CD14-positive monocyte (primary cell): ENCODE measurements around the gene ADAMTS4. TPM values are rescaled to one million over a fixed set of nuclear protein-coding genes. Genes with fewer than 3 reads are reported as not detected.

Experiments
- DNase-seq, 3 donors: peaks; one replicate each; pipeline ENCODE4 v3.0.0-alpha.2; 2011 to 2022
- H2AFZ ChIP-seq: 2 replicates; pipeline ENCODE4 v1.6.0; 2012; ENCODE audit warnings: mild to moderate bottlenecking, low read depth, low read length, inconsistent platforms; ENCODE audit not compliant: insufficient read depth, poor library complexity, severe bottlenecking
- H3K27ac ChIP-seq, 2 donors: 1 replicate in 1 of 2; 2 replicates in 1 of 2; pipeline ENCODE4 v1.5.1; 2012 to 2013; ENCODE audit warnings: low read length in 2 of 2, control low read depth in 1 of 2, inconsistent platforms in 1 of 2, low read depth in 1 of 2, mild to moderate bottlenecking in 1 of 2
- H3K27me3 ChIP-seq, 2 donors: one replicate each; pipeline versions ENCODE4 v1.6.0 to v1.6.1; 2011 to 2013; ENCODE audit warnings: low read length in 2 of 2; ENCODE audit not compliant: control insufficient read depth in 2 of 2, insufficient read depth in 2 of 2
- H3K36me3 ChIP-seq, 2 donors: replicated peaks in 1 of 2; 1 replicate in 1 of 2; 2 replicates in 1 of 2; pipeline versions ENCODE4 v1.5.1 to v1.6.1; 2012 to 2013; ENCODE audit warnings: low read length in 2 of 2, control low read depth in 1 of 2, inconsistent platforms in 1 of 2, mild to moderate bottlenecking in 1 of 2; ENCODE audit not compliant: insufficient read depth in 2 of 2, control insufficient read depth in 1 of 2
- H3K4me1 ChIP-seq, 2 donors: 1 replicate in 1 of 2; 2 replicates in 1 of 2; pipeline versions ENCODE4 v1.5.1 to v1.6.1; 2012 to 2013; ENCODE audit warnings: low read length in 2 of 2, control low read depth in 1 of 2, inconsistent platforms in 1 of 2, mild to moderate bottlenecking in 1 of 2, moderate library complexity in 1 of 2; ENCODE audit not compliant: insufficient read depth in 2 of 2, control insufficient read depth in 1 of 2
- H3K4me2 ChIP-seq: replicated peaks from 2 replicates; pipeline ENCODE3; 2012; ENCODE audit warnings: low read length, moderate library complexity, mild to moderate bottlenecking; ENCODE audit not compliant: poor library complexity, severe bottlenecking; ENCODE audit errors: extremely low read depth
- H3K4me3 ChIP-seq, 3 experiments: fragments of 200-600 bp in 1 of 3; sonication (generic) in 1 of 3; replicated peaks in 1 of 3; 1 replicate in 2 of 3; 2 replicates in 1 of 3; pipeline ENCODE4 v1.5.1; 2011 to 2013; ENCODE audit warnings: low read length in 3 of 3, mild to moderate bottlenecking in 3 of 3, control low read depth in 2 of 3, low read depth in 2 of 3, inconsistent platforms in 1 of 3, moderate library complexity in 1 of 3
- H3K79me2 ChIP-seq: 2 replicates; pipeline ENCODE4 v1.6.0; 2012; ENCODE audit warnings: mild to moderate bottlenecking, control low read depth, inconsistent platforms, low read length, moderate library complexity; ENCODE audit not compliant: insufficient read depth
- H3K9ac ChIP-seq: 2 replicates; pipeline ENCODE4 v1.6.0; 2017; ENCODE audit warnings: low read length, mild to moderate bottlenecking; ENCODE audit not compliant: insufficient read depth, poor library complexity, severe bottlenecking
- H3K9me3 ChIP-seq, 2 donors: replicated peaks in 1 of 2; 1 replicate in 1 of 2; 2 replicates in 1 of 2; pipeline versions ENCODE4 v1.5.1 to v1.6.1; 2012 to 2013; ENCODE audit warnings: low read length in 2 of 2, control low read depth in 1 of 2; ENCODE audit not compliant: control insufficient read depth in 1 of 2, insufficient read depth in 1 of 2
- H4K20me1 ChIP-seq: 2 replicates; pipeline ENCODE4 v1.6.0; 2012; ENCODE audit warnings: mild to moderate bottlenecking, low read length, control low read depth, moderate library complexity; ENCODE audit not compliant: insufficient read depth
- H3K27ac Mint-ChIP-seq, 7 donors: one replicate each; pipeline ENCODE4 v1.8.0; 2020; ENCODE audit warnings: mild to moderate bottlenecking in 7 of 7, mixed read lengths in 7 of 7, moderate library complexity in 6 of 7, inconsistent platforms in 2 of 7
- H3K27me3 Mint-ChIP-seq, 3 donors: one replicate each; pipeline ENCODE4 v1.8.0; 2021 to 2022; ENCODE audit warnings: low read depth in 3 of 3, mild to moderate bottlenecking in 3 of 3, mixed read lengths in 3 of 3, moderate library complexity in 3 of 3, inconsistent platforms in 1 of 3
- H3K36me3 Mint-ChIP-seq, 2 donors: one replicate each; pipeline ENCODE4 v1.8.0; 2020; ENCODE audit warnings: mixed read lengths in 2 of 2, inconsistent platforms in 1 of 2, mild to moderate bottlenecking in 1 of 2
- H3K4me1 Mint-ChIP-seq: one replicate; pipeline ENCODE4 v1.8.0; 2020; ENCODE audit warnings: mild to moderate bottlenecking, mixed read lengths
- H3K4me3 Mint-ChIP-seq, 2 donors: one replicate each; pipeline ENCODE4 v1.8.0; 2020; ENCODE audit warnings: mild to moderate bottlenecking in 2 of 2, mixed read lengths in 2 of 2, moderate library complexity in 1 of 2
- H3K9me3 Mint-ChIP-seq, 7 donors: one replicate each; pipeline ENCODE4 v1.8.0; 2020 to 2022; ENCODE audit warnings: mixed read lengths in 7 of 7, mild to moderate bottlenecking in 6 of 7, moderate library complexity in 6 of 7, inconsistent platforms in 2 of 7
- CTCF ChIP-seq: fragments of 200-600 bp; IDR thresholded peaks from one replicate; pipeline ENCODE4 v1.8.0; 2022; ENCODE audit warnings: antibody characterized with exemption, mild to moderate bottlenecking
- WGBS: methylation state at CpG from one replicate; pipeline ENCODE4 v1.1.5; 2013; ENCODE audit warnings: missing lambda C conversion rate; ENCODE audit not compliant: insufficient coverage; 5-methylcytosine and 5-hydroxymethylcytosine counted together
- intact Hi-C, 2 donors: fragments of 100-400 bp; cut with micrococcal nuclease; formaldehyde crosslinking; loops; one replicate each; pipeline versions ENCODE4 v1.15.0 to v1.15.1; 2023
- polyA plus RNA-seq, 3 donors: library from polyadenylated mRNA; depleted of rRNA in 1 of 3; unstranded in 2 of 3; stranded (reverse) in 1 of 3; fragments of 300-500 nt in 2 of 3; fragments of >200 nt in 1 of 3; fragmentation: Illumina TruSeq in 2 of 3; gene quantifications; 1 replicate in 2 of 3; 2 replicates in 1 of 3; pipeline ENCODE4 v1.2.3, GENCODE V29; 2012 to 2021

Gene ADAMTS4
- polyA plus RNA-seq, 3 donors: 0.01 to 0.04 TPM; not detected in 1

- Histone ChIP-seq H3K4me1 (peaks cover 14 to 17% of the 10 kb centered on the region in 2 donors), H4K20me1 (no peaks in the 10 kb centered on the region), H3K4me3 (no peak overlapping the region), H3K9ac (no peak overlapping the region), H2AFZ (no peak overlapping the region), H3K27ac (no peak overlapping the region), H3K9me3 (no peaks in the 10 kb centered on the region), H3K4me2 (no peak overlapping the region), H3K27me3 (no peaks in the 10 kb centered on the region), H3K36me3 (peaks cover 55 to 72% of the 10 kb centered on the region in 2 donors), H3K79me2 (peaks cover 19% of the 10 kb centered on the region)
- TF ChIP-seq CTCF: no peak
- Mint-ChIP-seq H3K36me3 (peaks cover 65 to 80% of the 10 kb centered on the region in 2 donors), H3K9me3 (no peaks in the 10 kb centered on the region), H3K27me3 (no peaks in the 10 kb centered on the region), H3K4me1 (peaks cover 22% of the 10 kb centered on the region), H3K4me3 (no peak overlapping the region), H3K27ac (peak overlapping the region in 1 of 7 donors; percentile 17)
- intact Hi-C loops: no loop called here
- DNase-seq: no peak
- no CpG with 5 or more reads among the region's 1 CpG for WGBS
Observed at GRCh38 chr1:161172349-161172748, 26.5 kb downstream of the ADAMTS4 start.

DNA sequence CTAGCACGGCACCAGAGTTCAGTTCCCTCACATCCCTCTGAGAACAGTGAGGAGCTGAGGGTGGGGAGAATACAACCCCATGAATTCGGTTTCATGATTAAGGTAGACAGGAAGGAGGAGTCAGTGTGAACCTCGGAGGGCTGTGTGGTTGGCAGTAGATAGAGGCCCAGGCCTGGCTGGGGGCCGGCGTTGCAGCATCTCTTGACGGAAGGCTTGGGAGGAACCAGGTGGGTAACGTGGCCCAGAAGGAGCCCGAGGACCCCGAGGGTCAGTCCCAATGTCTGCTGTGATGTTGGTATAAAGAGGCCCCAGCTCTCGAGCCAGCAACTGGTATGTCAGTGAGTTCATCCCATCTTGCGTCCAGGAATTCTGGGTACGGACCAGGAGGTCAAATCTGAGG lies 27.2 kb downstream of the ADAMTS4 start:
- Histone ChIP-seq H3K9me3 (no peaks in the 10 kb centered on the region), H3K4me1 (peaks cover 18 to 20% of the 10 kb centered on the region in 2 donors), H3K36me3 (peaks cover 55 to 72% of the 10 kb centered on the region in 2 donors), H3K9ac (no peak overlapping the region), H2AFZ (no peak overlapping the region), H3K4me3 (no peak overlapping the region), H3K27me3 (no peaks in the 10 kb centered on the region), H3K27ac (no peak overlapping the region), H3K79me2 (peaks cover 13% of the 10 kb centered on the region), H3K4me2 (no peak overlapping the region), H4K20me1 (no peaks in the 10 kb centered on the region)
- Mint-ChIP-seq H3K9me3 (no peaks in the 10 kb centered on the region), H3K27ac (peak overlapping the region in 3 of 7 donors; percentile 13 to 75 (median 50)), H3K36me3 (peaks cover 65 to 80% of the 10 kb centered on the region in 2 donors), H3K4me1 (peaks cover 27% of the 10 kb centered on the region), H3K4me3 (no peak overlapping the region), H3K27me3 (peaks cover 0 to 2% (median 0%) of the 10 kb centered on the region in 3 donors)
- DNase-seq: no peak
- TF ChIP-seq CTCF: no peak
- intact Hi-C loops: no loop called here
- WGBS: 93% methylated on average over 10 of the region's 12 CpGs
